Chondrocyte (in vitro differentiated cells): Measurements from ENCODE around the gene AGBL4. TPM values are rescaled to one million over a fixed set of nuclear protein-coding genes. Genes with fewer than 3 reads are reported as not detected.

Experiments used
- DNase-seq: peaks from one replicate; pipeline ENCODE4 v3.0.0; 2021; ENCODE audit warnings: mixed read lengths, low spot score
- H3K27ac Mint-ChIP-seq: one replicate; pipeline ENCODE4 v1.8.0; 2021; ENCODE audit warnings: mild to moderate bottlenecking, moderate library complexity, mixed read lengths; ENCODE audit not compliant: unreplicated experiment
- H3K27me3 Mint-ChIP-seq: 2 replicates; pipeline ENCODE4 v1.8.0; 2021; ENCODE audit warnings: low read depth, mixed read lengths
- H3K36me3 Mint-ChIP-seq: 2 replicates; pipeline ENCODE4 v1.8.0; 2021; ENCODE audit warnings: low read depth, mixed read lengths
- H3K4me1 Mint-ChIP-seq: 2 replicates; pipeline ENCODE4 v1.8.0; 2021; ENCODE audit warnings: low read depth, mild to moderate bottlenecking, mixed read lengths
- H3K4me3 Mint-ChIP-seq: one replicate; pipeline ENCODE4 v1.8.0; 2021; ENCODE audit warnings: mild to moderate bottlenecking, moderate library complexity, mixed read lengths; ENCODE audit not compliant: unreplicated experiment
- H3K9me3 Mint-ChIP-seq: 2 replicates; pipeline ENCODE4 v1.8.0; 2021; ENCODE audit warnings: low read depth, mixed read lengths
- total RNA-seq: library from RNA; stranded (reverse); gene quantifications from 3 replicates; pipeline ENCODE4 v1.2.1, GENCODE V29; 2021
- TF ChIP-seq, protein P1 (sequence below): fragments of 200-600 bp; sonication (generic); IDR thresholded peaks from 2 replicates; pipeline ENCODE4 v1.5.0; 2021; ENCODE audit warnings: antibody characterized with exemption, mild to moderate bottlenecking, moderate library complexity

AGBL4 gene
- total RNA-seq, 1 donor from 2014 or later, result not detected

DNA sequence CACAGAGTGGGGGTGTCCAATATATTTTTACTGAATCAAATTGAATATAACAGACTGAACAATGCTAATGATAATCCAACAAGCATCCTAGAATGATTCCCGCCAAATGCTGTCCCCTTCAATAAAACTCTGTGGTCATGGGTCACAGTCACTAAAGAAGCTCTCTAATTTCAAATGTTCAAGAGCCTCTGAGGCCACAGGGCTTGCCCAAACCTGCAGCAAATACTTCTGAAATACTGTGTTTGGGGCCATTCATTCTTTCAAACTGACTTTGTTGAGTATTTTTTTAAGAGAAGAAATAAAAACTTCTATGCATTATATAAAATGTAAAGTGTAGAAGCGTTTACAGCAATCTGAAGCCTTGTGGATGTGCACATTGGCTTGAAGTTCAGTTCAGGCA lies 1239.5 kb downstream of the AGBL4 start:
- peaks cover 39% of the 10 kb centered on the region for H3K27me3 Mint-ChIP-seq
- H3K4me3 Mint-ChIP-seq, result no peak overlapping the region
- no peaks in the 10 kb centered on the region for H3K4me1 Mint-ChIP-seq
- no peak for DNase-seq
- TF ChIP-seq, protein P1, sequence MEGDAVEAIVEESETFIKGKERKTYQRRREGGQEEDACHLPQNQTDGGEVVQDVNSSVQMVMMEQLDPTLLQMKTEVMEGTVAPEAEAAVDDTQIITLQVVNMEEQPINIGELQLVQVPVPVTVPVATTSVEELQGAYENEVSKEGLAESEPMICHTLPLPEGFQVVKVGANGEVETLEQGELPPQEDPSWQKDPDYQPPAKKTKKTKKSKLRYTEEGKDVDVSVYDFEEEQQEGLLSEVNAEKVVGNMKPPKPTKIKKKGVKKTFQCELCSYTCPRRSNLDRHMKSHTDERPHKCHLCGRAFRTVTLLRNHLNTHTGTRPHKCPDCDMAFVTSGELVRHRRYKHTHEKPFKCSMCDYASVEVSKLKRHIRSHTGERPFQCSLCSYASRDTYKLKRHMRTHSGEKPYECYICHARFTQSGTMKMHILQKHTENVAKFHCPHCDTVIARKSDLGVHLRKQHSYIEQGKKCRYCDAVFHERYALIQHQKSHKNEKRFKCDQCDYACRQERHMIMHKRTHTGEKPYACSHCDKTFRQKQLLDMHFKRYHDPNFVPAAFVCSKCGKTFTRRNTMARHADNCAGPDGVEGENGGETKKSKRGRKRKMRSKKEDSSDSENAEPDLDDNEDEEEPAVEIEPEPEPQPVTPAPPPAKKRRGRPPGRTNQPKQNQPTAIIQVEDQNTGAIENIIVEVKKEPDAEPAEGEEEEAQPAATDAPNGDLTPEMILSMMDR, result no peak
- no peaks in the 10 kb centered on the region for H3K9me3 Mint-ChIP-seq
- no peak overlapping the region for H3K27ac Mint-ChIP-seq
- no peaks in the 10 kb centered on the region for H3K36me3 Mint-ChIP-seq

DNA sequence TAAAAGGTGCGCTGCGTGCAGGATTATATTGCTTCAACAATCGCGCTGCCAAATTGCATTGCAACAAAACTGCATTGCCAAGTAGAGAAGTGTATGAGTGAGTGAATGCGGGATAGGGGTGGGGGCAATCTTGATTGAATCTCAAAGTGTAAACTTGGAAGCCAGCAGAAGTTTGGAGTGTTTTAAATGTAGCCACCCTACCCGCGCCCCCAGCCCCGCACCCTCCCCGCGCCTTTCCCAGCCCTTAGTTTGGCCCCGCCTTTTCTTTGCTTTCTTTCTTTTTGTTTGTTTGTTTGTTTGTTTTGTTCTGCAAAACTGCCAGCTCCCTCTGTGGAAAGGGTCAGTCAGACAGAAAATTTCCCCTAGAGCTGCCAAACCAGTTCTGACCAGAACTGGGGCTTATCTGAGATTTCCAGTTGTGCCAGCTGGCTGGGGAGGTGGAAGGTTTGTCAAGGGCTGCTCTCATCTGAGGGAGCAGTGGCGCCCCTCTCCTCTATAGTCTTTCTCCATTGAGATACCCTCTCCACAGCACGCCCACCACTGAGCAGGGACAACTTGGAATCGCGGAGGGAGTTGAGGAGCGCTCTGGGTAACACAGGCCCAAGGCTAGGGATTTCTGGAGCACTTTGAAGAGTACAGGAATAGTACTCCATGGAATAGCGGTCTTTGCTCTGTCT lies 1246.4 kb downstream of the AGBL4 start:
- DNase-seq, result no peak
- H3K4me1 Mint-ChIP-seq, result peaks cover 13% of the 10 kb centered on the region
- peak overlapping the region; percentile 74 for H3K4me3 Mint-ChIP-seq
- peak overlapping the region; percentile 47 for H3K27ac Mint-ChIP-seq
- no peaks in the 10 kb centered on the region for H3K9me3 Mint-ChIP-seq
- H3K36me3 Mint-ChIP-seq, result no peaks in the 10 kb centered on the region
- TF ChIP-seq, protein P1, result no peak
- H3K27me3 Mint-ChIP-seq, result peaks cover 45% of the 10 kb centered on the region

DNA sequence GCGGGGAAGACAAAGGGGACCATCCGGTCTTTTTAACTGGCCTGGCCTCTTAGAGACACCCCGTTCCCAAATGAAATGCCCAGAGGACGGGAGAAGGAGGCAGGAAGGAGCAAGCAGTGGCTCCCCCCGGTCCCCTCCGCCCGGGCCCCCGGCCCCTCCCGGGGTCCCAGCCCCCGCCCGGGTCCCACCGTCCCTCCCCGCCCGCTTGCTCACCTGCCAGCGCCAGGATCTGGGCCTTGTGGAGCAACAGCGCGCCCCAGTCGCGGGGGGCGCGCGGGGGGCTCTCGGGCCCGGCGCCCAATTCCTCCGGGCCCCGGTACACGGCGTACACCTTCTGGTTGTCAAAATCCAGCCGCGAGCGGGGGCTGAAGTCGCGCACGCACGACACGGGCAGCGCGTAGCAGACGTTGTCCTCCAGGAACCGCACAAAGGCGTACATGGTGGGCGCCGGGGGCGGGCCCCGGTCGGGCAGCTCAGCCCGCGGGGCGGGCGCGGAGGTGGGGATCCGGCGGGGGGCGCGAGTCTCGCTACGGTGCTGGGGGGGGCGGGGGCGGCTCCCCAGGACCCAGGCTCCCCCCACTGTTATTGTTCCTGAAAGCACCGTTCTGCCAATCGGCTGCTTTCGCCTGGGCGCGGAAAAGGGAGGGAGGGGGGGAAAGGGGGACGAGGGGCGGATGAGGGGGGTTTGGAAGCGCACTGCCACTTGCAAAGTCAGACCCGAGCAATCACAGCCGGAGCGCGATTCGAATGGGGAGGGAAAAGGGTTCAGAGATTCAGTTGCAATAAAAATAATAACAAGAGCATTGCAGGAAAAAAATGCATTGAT lies 1247.1 kb downstream of the AGBL4 start, which contains the start of gene BEND5:
Gene BEND5, minus strand, starts transcription at position 499 of the 826 bp plus-strand sequence. Its CDS starts 60 bp downstream, at position 439.
- peaks cover 13% of the 10 kb centered on the region for H3K4me1 Mint-ChIP-seq
- H3K27ac Mint-ChIP-seq, result peak within 1 kb of the TSS; percentile 47
- peak within 1 kb of the TSS; percentile 80 for H3K4me3 Mint-ChIP-seq
- TF ChIP-seq, protein P1, result no peak
- no peaks in the 10 kb centered on the region for H3K36me3 Mint-ChIP-seq
- peaks cover 39% of the 10 kb centered on the region for H3K27me3 Mint-ChIP-seq
- H3K9me3 Mint-ChIP-seq, result no peaks in the 10 kb centered on the region
- no peak for DNase-seq

DNA sequence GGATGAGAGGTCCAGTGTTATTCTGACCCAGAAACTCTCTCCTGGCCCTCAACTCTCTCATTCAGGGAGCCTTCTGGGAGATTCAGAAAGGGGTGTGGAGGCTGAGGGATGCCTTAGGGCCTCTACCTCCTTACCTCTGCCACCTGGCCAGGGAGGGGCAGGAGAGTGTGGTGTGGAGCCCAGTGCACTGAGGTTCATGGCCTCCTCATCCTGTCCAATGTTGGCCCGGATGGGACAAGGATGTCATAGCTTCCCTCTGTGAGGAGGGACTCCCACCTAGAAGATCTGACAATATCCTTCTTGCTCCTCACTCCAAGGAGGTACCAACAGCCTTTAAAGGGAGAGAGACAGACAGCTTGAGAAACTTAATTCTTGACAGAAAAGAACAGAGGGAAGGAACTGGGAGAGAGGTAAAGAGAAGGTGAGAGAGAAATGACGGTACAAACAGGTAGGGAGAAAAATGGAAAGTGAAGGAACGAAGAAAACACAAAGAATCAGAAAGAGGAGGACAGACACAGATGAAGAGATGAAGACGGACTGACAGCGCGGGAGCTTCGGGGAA lies 1247.8 kb downstream of the AGBL4 start:
- H3K9me3 Mint-ChIP-seq, result no peaks in the 10 kb centered on the region
- peaks cover 13% of the 10 kb centered on the region for H3K4me1 Mint-ChIP-seq
- peaks cover 32% of the 10 kb centered on the region for H3K27me3 Mint-ChIP-seq
- peak overlapping the region; percentile 80 for H3K4me3 Mint-ChIP-seq
- DNase-seq, result no peak
- H3K36me3 Mint-ChIP-seq, result no peaks in the 10 kb centered on the region
- H3K27ac Mint-ChIP-seq, result peak overlapping the region; percentile 18
- TF ChIP-seq, protein P1, result no peak

DNA sequence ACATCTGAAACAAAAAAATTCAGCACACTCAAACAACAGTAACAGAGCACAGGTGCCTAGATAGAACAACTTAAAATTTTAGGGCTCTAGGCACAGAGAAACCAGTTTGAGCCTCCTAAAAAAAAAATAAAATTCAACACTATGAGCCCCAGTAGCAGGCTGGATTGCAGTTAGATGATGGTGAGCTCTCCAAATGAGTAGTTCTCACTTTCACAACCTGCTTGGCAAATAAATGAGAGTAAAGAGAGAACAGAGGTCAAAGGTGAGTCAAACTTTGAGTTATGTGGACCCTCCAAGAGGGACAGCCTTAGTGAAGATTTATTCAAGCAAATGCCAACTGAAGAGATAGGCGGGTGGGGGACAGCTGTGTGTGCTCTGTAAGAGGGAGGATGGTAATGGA lies 1250.6 kb downstream of the AGBL4 start:
- H3K27ac Mint-ChIP-seq, result no peak overlapping the region
- H3K4me3 Mint-ChIP-seq, result no peak overlapping the region
- H3K27me3 Mint-ChIP-seq, result peaks cover 17% of the 10 kb centered on the region
- DNase-seq, result no peak
- peaks cover 16% of the 10 kb centered on the region for H3K4me1 Mint-ChIP-seq
- TF ChIP-seq, protein P1, result no peak
- no peaks in the 10 kb centered on the region for H3K9me3 Mint-ChIP-seq
- H3K36me3 Mint-ChIP-seq, result peaks cover 2% of the 10 kb centered on the region
